ENCODE measurements around the gene MAFG. TPM values are rescaled to one million over a fixed set of nuclear protein-coding genes. Genes with fewer than 3 reads are reported as not detected.
A peak's percentile ranks its signal among the peaks of the same experiment; 100 is the strongest.

Gene MAFG
- total and polyA plus RNA-seq, 2 of the 13 experiments (the other 11 are each of a cell fraction or from before 2014, with no cell fraction given): 14.5 to 20.0 TPM

GRCh38 chr17:81917565-81918332 is 9.8 kb downstream of the MAFG start, which contains the start of gene SIRT7 (continued):
- TF ChIP-seq, protein P1, sequence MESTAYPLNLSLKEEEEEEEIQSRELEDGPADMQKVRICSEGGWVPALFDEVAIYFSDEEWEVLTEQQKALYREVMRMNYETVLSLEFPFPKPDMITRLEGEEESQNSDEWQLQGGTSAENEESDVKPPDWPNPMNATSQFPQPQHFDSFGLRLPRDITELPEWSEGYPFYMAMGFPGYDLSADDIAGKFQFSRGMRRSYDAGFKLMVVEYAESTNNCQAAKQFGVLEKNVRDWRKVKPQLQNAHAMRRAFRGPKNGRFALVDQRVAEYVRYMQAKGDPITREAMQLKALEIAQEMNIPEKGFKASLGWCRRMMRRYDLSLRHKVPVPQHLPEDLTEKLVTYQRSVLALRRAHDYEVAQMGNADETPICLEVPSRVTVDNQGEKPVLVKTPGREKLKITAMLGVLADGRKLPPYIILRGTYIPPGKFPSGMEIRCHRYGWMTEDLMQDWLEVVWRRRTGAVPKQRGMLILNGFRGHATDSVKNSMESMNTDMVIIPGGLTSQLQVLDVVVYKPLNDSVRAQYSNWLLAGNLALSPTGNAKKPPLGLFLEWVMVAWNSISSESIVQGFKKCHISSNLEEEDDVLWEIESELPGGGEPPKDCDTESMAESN (CRISPR knock-in tag; conservative IDR thresholded peaks at IDR 0.05): peak; percentile 81
- TF ChIP-seq ZNF746 (CRISPR knock-in tag; IDR thresholded peaks at IDR 0.05): no peak
- TF ChIP-seq, protein P2, sequence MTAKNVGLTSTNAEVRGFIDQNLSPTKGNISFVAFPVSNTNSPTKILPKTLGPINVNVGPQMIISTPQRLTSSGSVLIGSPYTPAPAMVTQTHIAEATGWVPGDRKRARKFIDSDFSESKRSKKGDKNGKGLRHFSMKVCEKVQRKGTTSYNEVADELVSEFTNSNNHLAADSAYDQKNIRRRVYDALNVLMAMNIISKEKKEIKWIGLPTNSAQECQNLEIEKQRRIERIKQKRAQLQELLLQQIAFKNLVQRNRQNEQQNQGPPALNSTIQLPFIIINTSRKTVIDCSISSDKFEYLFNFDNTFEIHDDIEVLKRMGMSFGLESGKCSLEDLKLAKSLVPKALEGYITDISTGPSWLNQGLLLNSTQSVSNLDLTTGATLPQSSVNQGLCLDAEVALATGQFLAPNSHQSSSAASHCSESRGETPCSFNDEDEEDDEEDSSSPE (CRISPR knock-in tag; IDR thresholded peaks at IDR 0.05): no peak
- no peak for TF ChIP-seq THAP9 (CRISPR knock-in tag; IDR thresholded peaks at IDR 0.05; ENCODE audit: borderline replicate concordance)
- TF ChIP-seq SP2 (CRISPR knock-in tag; IDR thresholded peaks at IDR 0.05): no peak; the same call in 1 of the 2 replicates
- no peak for TF ChIP-seq ZNF225 (CRISPR knock-in tag; IDR thresholded peaks at IDR 0.05)
- peak; percentile 84 for TF ChIP-seq POLR2G (IDR thresholded peaks at IDR 0.05; ENCODE audit: low read depth, low read length)
- TF ChIP-seq, protein P3, sequence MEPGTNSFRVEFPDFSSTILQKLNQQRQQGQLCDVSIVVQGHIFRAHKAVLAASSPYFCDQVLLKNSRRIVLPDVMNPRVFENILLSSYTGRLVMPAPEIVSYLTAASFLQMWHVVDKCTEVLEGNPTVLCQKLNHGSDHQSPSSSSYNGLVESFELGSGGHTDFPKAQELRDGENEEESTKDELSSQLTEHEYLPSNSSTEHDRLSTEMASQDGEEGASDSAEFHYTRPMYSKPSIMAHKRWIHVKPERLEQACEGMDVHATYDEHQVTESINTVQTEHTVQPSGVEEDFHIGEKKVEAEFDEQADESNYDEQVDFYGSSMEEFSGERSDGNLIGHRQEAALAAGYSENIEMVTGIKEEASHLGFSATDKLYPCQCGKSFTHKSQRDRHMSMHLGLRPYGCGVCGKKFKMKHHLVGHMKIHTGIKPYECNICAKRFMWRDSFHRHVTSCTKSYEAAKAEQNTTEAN (CRISPR knock-in tag; conservative IDR thresholded peaks at IDR 0.05): no peak
- no peak for TF ChIP-seq REST (IDR thresholded peaks at IDR 0.05; ENCODE audit: borderline replicate concordance in 1 of 2, low read depth in 1 of 2, low read length in 2 of 2)
- peak; percentile 74; the same call in 1 of the 2 replicates for TF ChIP-seq KAT8 (CRISPR knock-in tag; IDR thresholded peaks at IDR 0.05)
- TF ChIP-seq SRSF1 (optimal IDR thresholded peaks at IDR 0.05; ENCODE audit: low read depth, low read length): no peak
- peak; percentile 60 for TF ChIP-seq MAX (IDR thresholded peaks at IDR 0.05)
- TF ChIP-seq ELF1 (CRISPR knock-in tag; IDR thresholded peaks at IDR 0.05): peak; percentile 93
- no peak for TF ChIP-seq ZNF644 (CRISPR knock-in tag; IDR thresholded peaks at IDR 0.05; ENCODE audit: low read depth)

All from HepG2 (cell line).